HG02870 (cell line): ENCODE data around the gene EHBP1.

ENCODE experiments used
- ATAC-seq: cut with Tn5 transposase; IDR thresholded peaks from one replicate; pipeline ENCODE4 v1.9.1; 2021; ENCODE audit warnings: mild to moderate bottlenecking, moderate library complexity; ENCODE audit not compliant: unreplicated experiment

The EHBP1 gene

GRCh38 chr2:62705007-62705829 is at the start of gene EHBP1:
EHBP1 (plus strand) TSS chr2:62705713; CDS start chr2:62707192, 1,479 bp downstream.
- ATAC-seq = peak; percentile 95

DNA sequence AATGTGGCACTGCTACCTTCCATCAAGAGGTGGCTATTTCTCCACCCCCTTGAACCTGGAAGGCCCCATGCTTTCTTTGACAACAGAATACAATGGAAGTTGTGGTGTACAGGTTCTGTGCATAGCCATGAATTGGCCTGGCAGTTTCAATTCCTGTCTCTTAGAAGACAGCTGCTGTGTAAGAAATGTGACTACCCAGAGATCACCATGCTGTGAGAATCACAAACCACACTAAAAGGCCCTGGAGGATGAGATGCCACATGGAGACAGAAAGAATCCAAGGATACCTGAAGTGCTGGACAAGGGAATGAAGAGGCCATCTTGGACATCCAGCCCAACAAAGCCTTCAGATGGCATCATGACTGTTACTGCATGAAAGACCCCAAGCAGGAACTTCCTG is 47.7 kb upstream of the EHBP1 start:
- ATAC-seq = no peak

- ATAC-seq = no peak
These were observed 46.6 kb upstream of the EHBP1 start for GRCh38 chr2:62658891-62659290.

GRCh38 chr2:62660087-62660486 is 45.4 kb upstream of the EHBP1 start:
- ATAC-seq = peak; percentile 69

GRCh38 chr2:62660582-62661262 is 44.8 kb upstream of the EHBP1 start:
- ATAC-seq = peak; percentile 34

- ATAC-seq = no peak
These were observed 44.3 kb upstream of the EHBP1 start for GRCh38 chr2:62661263-62661635.

DNA sequence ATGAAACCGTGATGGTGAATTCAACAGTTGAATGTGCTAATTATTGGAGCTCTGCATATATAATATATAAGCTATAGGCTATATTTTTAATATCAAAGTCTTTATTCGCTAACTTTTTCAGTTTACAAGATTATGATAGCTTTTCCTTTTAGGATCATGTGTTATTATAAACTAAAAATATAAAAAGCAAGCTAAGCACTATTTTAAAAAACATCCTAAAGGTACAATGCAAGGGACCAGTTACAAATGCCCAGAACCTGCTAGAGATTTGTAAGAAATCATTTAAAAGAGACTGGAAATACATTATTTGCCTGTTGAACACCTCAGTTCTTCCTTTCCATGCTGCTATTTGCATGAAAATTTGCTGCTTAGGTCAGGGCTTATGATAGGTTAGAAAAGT is 43.4 kb upstream of the EHBP1 start:
- ATAC-seq = no peak

DNA sequence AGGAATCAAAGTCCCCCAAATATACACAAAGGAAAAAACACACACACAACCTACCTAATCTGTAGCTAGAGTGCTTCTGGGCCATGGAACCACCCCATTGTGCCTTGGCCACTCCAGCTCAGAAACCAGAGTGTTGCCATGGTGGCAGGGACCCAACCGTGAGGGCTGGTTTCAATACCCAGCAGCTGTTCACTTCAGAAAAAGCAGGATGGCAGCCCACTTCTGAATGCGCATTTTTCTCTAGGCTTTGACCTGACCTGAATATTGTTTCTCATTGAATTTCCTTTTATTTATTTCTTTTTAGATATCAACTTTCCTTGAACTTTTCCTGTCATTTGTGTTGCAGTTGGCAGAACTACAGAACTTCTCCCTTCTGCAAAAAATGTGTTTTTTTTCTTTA is 43.0 kb upstream of the EHBP1 start:
- ATAC-seq = no peak

- no peak for ATAC-seq
These were observed 42.1 kb upstream of the EHBP1 start for GRCh38 chr2:62663411-62663810.

GRCh38 chr2:62663920-62664795 is 41.4 kb upstream of the EHBP1 start:
- no peak for ATAC-seq

- no peak for ATAC-seq
These were observed 40.1 kb upstream of the EHBP1 start for GRCh38 chr2:62665446-62665845.

DNA sequence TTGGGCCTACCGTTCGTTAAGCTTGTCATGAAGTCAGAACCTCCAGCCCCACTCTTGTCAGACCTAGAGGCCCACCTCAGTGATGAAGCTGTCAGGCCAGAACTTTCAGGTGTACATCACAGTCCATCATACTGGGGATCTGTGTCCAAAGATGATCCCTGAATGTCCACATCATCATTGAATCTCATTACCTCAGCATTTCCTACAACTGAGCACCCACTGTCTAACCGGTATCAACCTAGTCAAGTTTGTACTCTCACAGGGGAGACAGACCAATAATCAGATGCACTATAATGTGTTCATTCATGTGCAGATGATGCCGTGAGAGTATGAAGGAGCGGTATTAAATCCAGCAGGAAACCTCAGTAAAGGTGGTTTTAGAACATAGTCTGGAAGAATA is 36.3 kb upstream of the EHBP1 start:
- ATAC-seq = no peak

GRCh38 chr2:62672601-62673000 is 32.9 kb upstream of the EHBP1 start:
- ATAC-seq = no peak

GRCh38 chr2:62675062-62675461 is 30.5 kb upstream of the EHBP1 start:
- no peak for ATAC-seq

DNA sequence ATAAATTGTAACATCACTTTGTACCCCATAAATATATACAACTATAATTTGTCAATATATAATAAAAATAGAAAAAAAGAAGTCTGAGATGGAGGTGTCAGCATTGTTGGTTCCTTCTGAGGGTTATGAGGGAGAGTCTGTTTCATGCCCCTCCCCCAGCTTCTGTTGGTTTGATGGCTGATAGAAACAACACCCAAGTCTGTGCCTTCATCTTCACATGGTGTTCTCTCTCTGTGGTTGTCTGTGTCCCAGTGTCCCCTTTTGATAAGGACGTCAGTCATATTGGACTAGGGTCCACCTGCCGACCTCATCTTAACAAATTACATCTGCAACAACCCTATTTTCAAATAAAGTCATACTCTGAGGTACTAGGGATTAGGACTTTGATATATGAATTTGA is 20.3 kb upstream of the EHBP1 start:
- no peak for ATAC-seq

DNA sequence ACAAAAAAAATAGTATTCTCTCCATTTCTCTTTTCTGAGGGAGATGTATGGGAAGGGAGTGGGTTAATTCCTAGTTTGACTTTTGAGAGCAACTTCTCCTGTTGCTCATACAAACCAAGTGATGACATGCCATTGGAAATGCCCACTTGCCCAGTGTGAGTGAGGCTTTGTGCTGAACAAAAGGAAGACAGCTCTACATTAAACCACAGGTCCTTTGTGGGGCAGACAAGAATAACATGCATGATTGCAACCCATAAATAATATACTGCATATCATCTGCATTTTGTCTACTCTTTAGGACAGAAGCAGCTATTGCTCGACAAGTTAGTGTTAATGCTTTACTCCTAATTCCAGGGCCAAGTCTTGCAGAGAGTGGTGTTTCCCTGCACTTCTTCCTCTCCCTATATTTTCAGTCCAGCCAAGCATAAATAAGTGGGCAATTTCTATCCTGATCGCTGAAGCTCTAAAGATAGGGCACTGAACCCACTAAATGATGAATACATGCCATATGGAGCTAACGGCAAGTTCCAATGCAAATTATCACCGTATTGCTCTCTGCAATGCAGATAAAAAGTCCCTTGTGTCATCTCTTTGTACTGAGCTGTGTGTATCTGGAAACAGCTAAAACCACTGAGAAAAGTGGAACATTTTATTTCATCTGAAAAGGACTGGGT is 19.4 kb upstream of the EHBP1 start:
- no peak for ATAC-seq

- no peak for ATAC-seq
These were observed 17.9 kb upstream of the EHBP1 start for GRCh38 chr2:62687636-62688035.

DNA sequence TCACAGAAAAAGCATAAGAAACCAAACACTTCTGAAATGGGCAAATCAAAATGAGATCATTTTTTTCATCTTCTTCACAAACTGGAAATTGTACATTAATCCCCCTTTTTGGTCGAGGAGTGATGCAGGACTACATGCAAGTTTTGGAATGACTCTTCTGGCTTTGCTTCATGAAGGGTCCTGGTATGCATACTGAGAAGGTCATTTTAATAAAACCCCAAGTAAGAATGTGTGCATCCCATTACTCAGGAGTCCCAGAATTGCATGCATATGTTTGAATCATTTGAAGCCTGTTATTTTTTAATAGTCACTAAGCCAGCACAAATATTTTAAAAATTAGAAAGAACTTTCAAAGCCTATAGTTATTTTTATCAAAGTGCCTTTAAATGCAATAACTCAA is 16.7 kb upstream of the EHBP1 start:
- ATAC-seq = no peak

DNA sequence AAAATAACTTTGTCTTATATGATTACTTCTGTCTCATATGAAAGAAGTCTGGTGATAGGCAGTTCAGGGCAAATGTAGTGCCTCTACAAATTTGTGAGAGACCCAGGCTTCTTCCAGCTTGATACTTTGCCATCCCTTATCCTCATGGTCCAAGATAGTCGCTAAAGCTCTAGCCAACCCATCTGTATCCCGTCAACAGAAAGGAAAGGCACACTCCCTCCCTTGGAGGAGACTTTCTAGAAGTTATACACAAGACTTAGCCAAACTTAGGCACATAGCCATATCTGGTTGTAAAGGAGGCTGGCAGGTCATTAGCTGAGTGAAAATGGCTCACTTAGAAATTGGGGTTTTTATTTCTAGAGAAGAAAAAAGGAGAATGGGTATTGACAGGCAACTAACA is 14.3 kb upstream of the EHBP1 start:
- no peak for ATAC-seq

DNA sequence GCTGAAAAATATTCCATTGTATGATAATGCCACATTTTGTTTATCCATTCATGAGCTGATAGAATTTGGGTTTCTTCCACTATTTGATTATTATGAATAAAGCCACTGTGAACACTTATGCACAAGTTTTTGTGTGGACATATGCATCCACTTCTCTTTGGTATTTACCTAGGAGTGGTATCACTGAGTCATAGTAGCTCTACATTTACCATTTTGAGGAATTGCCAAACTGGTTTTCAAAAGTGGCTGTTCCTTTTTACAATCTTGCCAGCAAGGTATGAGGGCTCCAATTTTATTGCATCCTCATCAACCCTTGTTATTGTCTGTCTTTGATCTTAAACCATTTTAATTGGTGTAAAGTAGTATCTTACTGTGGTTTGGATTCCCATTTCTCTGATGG is 13.3 kb upstream of the EHBP1 start:
- no peak for ATAC-seq

DNA sequence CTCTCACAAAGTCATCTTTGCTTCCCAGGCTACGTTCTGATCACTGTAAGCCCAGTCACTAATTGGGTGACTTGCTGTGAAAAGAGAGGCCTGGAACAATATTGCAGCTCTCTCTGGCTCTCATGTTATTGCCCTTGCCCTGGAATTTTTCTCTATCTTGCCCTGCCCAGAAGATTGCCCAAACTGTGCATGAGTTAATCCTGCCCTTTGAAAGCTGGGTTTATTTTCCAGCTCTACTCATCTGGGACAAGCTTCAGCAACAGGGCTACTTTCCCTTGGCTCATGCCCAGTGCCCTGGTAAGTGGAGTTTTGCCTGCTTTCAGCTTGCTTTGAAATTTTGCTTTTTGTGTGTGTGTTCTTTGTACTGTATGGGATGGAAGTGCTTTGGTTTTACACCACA is 6.9 kb upstream of the EHBP1 start:
- ATAC-seq = no peak
